IPS-15b (cell line): ENCODE measurements around the gene PLEKHG3.

Source experiments
- H3K27me3 ChIP-seq: one replicate; pipeline ENCODE4 v1.6.1; 2013; ENCODE audit warnings: low read length; ENCODE audit not compliant: control insufficient read depth, insufficient read depth
- H3K36me3 ChIP-seq: one replicate; pipeline ENCODE4 v1.6.1; 2013; ENCODE audit warnings: low read length; ENCODE audit not compliant: control insufficient read depth, insufficient read depth
- H3K4me1 ChIP-seq: one replicate; pipeline ENCODE4 v1.6.1; 2013; ENCODE audit warnings: mild to moderate bottlenecking, low read length; ENCODE audit not compliant: control insufficient read depth, insufficient read depth
- H3K4me3 ChIP-seq: one replicate; pipeline ENCODE4 v1.5.1; 2013; ENCODE audit warnings: low read depth, low read length
- H3K9ac ChIP-seq: one replicate; pipeline ENCODE4 v1.6.1; 2013; ENCODE audit warnings: low read depth, mild to moderate bottlenecking, low read length
- H3K9me3 ChIP-seq: one replicate; pipeline ENCODE4 v1.6.1; 2013; ENCODE audit warnings: mild to moderate bottlenecking, low read length; ENCODE audit not compliant: control insufficient read depth, insufficient read depth

PLEKHG3 gene

GRCh38 chr14:64787619-64788018 is 83.4 kb downstream of the PLEKHG3 start:
- no peak overlapping the region for H3K9ac ChIP-seq
- H3K27me3 ChIP-seq, result no peaks in the 10 kb centered on the region
- H3K4me1 ChIP-seq, result no peaks in the 10 kb centered on the region
- H3K4me3 ChIP-seq, result no peak overlapping the region
- H3K36me3 ChIP-seq, result no peaks in the 10 kb centered on the region
- H3K9me3 ChIP-seq, result no peaks in the 10 kb centered on the region

DNA sequence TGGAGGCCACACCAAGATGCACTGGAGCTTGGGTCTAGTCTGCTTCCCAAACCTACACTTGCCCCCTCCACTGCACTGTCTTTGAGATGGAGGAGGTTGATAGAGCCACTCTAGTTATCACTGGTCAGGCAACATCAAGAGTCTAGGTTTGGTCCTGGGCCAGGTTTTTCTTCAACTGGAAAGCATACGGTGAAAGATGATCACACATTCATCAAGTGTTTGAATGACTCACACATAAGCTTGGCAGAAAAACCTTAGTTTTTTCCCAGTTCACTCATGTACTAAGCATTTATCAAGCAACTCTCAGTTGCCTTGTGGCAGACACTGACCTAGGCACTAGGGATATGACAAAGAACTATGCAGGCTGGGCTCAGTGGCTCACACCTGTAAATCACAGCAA is 84.5 kb downstream of the PLEKHG3 start:
- Histone ChIP-seq H3K27me3 (no peaks in the 10 kb centered on the region), H3K36me3 (no peaks in the 10 kb centered on the region), H3K9ac (no peak overlapping the region), H3K9me3 (no peaks in the 10 kb centered on the region), H3K4me3 (no peak overlapping the region), H3K4me1 (no peaks in the 10 kb centered on the region)

DNA sequence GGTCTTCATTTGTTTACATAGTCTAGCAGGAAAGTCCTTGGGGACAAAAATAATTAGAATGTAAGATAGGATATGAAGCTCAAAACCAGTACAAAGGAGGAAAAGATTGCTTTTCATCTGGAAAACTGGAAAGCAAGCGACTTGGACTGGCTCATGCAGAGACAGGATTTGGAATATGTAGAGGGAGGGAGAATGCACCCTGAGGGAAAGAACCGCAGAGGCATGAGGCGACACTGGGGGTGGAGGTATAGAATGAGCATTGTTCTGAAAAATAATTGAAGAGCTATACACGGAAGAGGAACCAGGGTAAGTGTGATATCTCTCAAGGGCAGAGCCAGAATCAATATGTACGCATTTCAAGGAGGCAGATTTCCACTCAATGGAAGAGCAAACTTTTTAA is 85.5 kb downstream of the PLEKHG3 start:
- H3K4me1 ChIP-seq, result no peaks in the 10 kb centered on the region
- H3K36me3 ChIP-seq, result no peaks in the 10 kb centered on the region
- H3K9me3 ChIP-seq, result no peaks in the 10 kb centered on the region
- H3K4me3 ChIP-seq, result no peak overlapping the region
- no peak overlapping the region for H3K9ac ChIP-seq
- H3K27me3 ChIP-seq, result no peaks in the 10 kb centered on the region

GRCh38 chr14:64790478-64790877 is 86.3 kb downstream of the PLEKHG3 start:
- Histone ChIP-seq H3K9me3 (no peaks in the 10 kb centered on the region), H3K27me3 (no peaks in the 10 kb centered on the region), H3K4me1 (no peaks in the 10 kb centered on the region), H3K9ac (no peak overlapping the region), H3K36me3 (no peaks in the 10 kb centered on the region), H3K4me3 (no peak overlapping the region)

- no peaks in the 10 kb centered on the region for H3K36me3 ChIP-seq
- H3K4me1 ChIP-seq, result no peaks in the 10 kb centered on the region
- H3K4me3 ChIP-seq, result no peak overlapping the region
- H3K27me3 ChIP-seq, result no peaks in the 10 kb centered on the region
- no peak overlapping the region for H3K9ac ChIP-seq
- no peaks in the 10 kb centered on the region for H3K9me3 ChIP-seq
Observed at GRCh38 chr14:64792231-64792630, 88.0 kb downstream of the PLEKHG3 start.

DNA sequence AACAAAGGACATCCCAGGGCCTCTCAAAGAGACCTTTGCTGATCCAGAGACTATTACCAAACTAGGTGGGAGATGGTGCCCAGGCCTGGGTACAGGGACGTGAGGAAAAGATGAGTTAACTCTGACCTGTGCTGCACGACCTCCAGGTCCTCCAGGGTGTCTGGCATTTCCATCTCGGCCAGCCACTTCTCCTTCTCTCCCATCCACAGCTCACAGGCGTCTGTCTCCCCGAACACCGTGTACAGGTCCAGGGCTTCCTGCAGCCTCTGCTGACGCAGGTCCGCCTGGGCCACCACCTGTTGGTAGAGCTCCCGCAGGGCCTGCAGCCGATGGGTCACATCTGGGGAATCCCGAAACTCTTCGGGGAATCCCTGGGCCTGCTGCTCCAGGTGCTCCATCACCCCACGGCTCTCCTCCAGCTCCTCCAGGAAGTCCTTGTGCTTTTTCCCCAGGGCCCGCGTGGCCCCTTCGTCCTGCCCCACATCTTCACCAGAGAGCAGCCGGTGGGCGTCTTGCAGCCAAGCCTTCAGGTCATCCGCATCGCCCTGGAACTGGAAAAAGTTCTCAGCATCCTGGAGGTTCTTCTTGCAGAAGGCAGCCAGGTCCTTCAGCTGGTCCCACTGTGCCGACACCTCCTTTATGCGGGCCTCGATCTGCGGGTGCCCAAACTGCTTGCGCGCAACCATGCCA is 88.8 kb downstream of the PLEKHG3 start:
- H3K27me3 ChIP-seq, result no peaks in the 10 kb centered on the region
- no peaks in the 10 kb centered on the region for H3K4me1 ChIP-seq
- no peak overlapping the region for H3K9ac ChIP-seq
- H3K4me3 ChIP-seq, result no peak overlapping the region
- H3K9me3 ChIP-seq, result no peaks in the 10 kb centered on the region
- H3K36me3 ChIP-seq, result no peaks in the 10 kb centered on the region

DNA sequence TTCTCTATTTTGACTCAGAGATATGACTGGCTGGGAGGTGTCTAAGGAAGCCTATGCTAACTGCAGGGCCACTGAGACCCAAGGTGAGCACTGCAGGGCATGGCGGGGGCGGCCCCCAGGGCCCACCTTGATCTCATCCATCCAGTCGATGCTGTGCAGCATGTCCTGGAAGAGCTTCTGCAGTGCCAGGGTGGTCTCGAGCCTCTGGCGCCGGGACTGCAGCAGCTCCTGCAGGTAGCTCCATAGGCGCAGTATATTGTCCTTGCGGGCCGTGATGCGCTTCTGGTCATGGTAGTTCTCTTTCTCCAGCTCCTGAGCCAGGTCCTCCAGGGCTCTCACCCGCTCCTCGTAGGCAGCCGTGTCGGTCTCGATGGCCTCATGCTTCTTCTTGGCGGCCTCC is 91.0 kb downstream of the PLEKHG3 start:
- H3K27me3 ChIP-seq, result no peaks in the 10 kb centered on the region
- H3K9me3 ChIP-seq, result no peaks in the 10 kb centered on the region
- H3K9ac ChIP-seq, result no peak overlapping the region
- H3K4me1 ChIP-seq, result no peaks in the 10 kb centered on the region
- no peak overlapping the region for H3K4me3 ChIP-seq
- no peaks in the 10 kb centered on the region for H3K36me3 ChIP-seq

- Histone ChIP-seq H3K9me3 (no peaks in the 10 kb centered on the region), H3K27me3 (no peaks in the 10 kb centered on the region), H3K4me3 (no peak overlapping the region), H3K36me3 (no peaks in the 10 kb centered on the region), H3K4me1 (no peaks in the 10 kb centered on the region), H3K9ac (no peak overlapping the region)
Observed at GRCh38 chr14:64795921-64796320, 91.7 kb downstream of the PLEKHG3 start.

GRCh38 chr14:64796369-64796768 is 92.1 kb downstream of the PLEKHG3 start:
- H3K27me3 ChIP-seq, result no peaks in the 10 kb centered on the region
- H3K4me1 ChIP-seq, result no peaks in the 10 kb centered on the region
- H3K9me3 ChIP-seq, result no peaks in the 10 kb centered on the region
- H3K36me3 ChIP-seq, result no peaks in the 10 kb centered on the region
- no peak overlapping the region for H3K4me3 ChIP-seq
- H3K9ac ChIP-seq, result no peak overlapping the region

DNA sequence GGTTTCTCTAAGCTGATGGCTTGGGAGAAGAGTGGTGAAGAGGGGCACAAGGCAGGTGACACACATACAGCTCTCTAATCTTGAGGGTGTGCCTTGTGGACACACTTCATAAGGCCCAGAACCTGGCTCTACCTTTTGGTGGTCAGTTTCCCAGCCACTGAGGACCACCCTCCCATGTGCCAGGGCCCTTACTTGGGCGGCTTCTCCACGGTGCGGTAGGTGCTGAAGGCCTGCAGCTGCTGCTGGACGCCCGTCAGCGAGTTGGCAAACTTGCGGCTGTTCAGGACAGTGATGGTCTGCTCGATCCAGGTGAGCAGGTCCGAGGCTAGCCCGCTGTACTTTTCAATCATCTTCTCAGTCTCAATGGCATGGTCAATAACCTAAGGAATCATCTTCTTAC is 95.3 kb downstream of the PLEKHG3 start:
- Histone ChIP-seq H3K4me1 (peaks cover 4% of the 10 kb centered on the region), H3K27me3 (no peaks in the 10 kb centered on the region), H3K4me3 (no peak overlapping the region), H3K36me3 (no peaks in the 10 kb centered on the region), H3K9ac (no peak overlapping the region), H3K9me3 (no peaks in the 10 kb centered on the region)
